DND-41 (cell line): ENCODE measurements around the gene SLC24A3.

Source experiments
- EZH2 ChIP-seq: IDR thresholded peaks from 3 replicates; pipeline ENCODE4 v1.6.1; 2012; ENCODE audit warnings: borderline replicate concordance, low read depth, mild to moderate bottlenecking, moderate library complexity, low read length, inconsistent platforms; ENCODE audit not compliant: severe bottlenecking
- TF ChIP-seq, protein P1 (sequence below): IDR thresholded peaks from 2 replicates; pipeline ENCODE4 v1.5.1; 2012; ENCODE audit warnings: borderline replicate concordance, low read length, moderate library complexity, mild to moderate bottlenecking; ENCODE audit not compliant: poor library complexity, severe bottlenecking; ENCODE audit errors: extremely low read depth

DNA sequence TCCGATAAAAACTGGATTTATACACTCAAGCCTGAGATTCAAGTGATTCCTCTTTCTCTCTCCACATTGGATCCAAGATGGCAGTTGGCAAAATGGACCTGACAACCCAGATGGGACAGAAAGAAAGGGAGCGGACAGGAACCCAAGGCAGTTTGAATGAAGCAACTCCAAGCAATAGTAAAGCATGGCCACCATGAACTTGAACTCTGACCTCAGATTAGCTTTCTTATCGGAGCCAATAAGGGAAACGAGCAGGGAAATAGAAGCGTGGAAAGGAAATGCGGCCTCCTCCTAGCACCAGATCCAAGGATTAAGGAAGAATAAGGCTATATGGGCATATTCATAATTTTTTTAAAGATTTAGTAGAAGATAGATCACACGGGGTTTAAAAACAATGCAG is 332.2 kb downstream of the SLC24A3 start:
- TF ChIP-seq, protein P1, sequence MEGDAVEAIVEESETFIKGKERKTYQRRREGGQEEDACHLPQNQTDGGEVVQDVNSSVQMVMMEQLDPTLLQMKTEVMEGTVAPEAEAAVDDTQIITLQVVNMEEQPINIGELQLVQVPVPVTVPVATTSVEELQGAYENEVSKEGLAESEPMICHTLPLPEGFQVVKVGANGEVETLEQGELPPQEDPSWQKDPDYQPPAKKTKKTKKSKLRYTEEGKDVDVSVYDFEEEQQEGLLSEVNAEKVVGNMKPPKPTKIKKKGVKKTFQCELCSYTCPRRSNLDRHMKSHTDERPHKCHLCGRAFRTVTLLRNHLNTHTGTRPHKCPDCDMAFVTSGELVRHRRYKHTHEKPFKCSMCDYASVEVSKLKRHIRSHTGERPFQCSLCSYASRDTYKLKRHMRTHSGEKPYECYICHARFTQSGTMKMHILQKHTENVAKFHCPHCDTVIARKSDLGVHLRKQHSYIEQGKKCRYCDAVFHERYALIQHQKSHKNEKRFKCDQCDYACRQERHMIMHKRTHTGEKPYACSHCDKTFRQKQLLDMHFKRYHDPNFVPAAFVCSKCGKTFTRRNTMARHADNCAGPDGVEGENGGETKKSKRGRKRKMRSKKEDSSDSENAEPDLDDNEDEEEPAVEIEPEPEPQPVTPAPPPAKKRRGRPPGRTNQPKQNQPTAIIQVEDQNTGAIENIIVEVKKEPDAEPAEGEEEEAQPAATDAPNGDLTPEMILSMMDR: no peak
- no peak for TF ChIP-seq EZH2
